ENCODE data around the gene MPZL2.

The MPZL2 gene

GRCh38 chr11:118215765-118216164, 48.3 kb downstream of the MPZL2 start:
- TF ChIP-seq, protein P1, sequence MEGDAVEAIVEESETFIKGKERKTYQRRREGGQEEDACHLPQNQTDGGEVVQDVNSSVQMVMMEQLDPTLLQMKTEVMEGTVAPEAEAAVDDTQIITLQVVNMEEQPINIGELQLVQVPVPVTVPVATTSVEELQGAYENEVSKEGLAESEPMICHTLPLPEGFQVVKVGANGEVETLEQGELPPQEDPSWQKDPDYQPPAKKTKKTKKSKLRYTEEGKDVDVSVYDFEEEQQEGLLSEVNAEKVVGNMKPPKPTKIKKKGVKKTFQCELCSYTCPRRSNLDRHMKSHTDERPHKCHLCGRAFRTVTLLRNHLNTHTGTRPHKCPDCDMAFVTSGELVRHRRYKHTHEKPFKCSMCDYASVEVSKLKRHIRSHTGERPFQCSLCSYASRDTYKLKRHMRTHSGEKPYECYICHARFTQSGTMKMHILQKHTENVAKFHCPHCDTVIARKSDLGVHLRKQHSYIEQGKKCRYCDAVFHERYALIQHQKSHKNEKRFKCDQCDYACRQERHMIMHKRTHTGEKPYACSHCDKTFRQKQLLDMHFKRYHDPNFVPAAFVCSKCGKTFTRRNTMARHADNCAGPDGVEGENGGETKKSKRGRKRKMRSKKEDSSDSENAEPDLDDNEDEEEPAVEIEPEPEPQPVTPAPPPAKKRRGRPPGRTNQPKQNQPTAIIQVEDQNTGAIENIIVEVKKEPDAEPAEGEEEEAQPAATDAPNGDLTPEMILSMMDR (IDR thresholded peaks at IDR 0.05; ENCODE audit: low read depth, low read length, missing control alignments): no peak
- in situ Hi-C loops (cut with HindIII; ENCODE audit: low sequenced_read_pairs): no loop called here
- no peak for DNase-seq (ENCODE audit: low read depth)
- H3K4me3 ChIP-seq (ENCODE audit: low read depth, low read length): no peak overlapping the region

DNA sequence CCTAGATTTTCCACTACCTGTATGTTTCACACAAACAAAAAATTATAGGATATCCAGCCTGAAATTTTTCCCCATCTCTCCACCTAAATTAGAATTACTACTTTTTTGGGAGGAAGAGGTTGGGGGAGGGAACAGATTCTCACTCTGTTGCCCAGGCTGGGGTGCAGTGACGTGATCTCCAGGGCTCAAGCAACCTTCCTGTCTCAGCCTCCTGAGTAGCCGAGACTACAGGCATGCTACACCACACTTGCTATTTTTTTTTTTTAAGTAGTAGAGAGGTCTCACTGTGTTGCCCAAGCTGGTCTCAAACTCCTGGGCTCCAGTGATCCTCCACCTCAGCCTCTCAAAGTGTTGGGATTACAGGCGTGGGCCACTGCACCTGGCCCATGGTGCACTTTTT, 48.8 kb downstream of the MPZL2 start:
- no peak overlapping the region for H3K4me3 ChIP-seq (ENCODE audit: low read depth, low read length)
- no peak for DNase-seq (ENCODE audit: low read depth)
- TF ChIP-seq, protein P1 (IDR thresholded peaks at IDR 0.05; ENCODE audit: low read depth, low read length, missing control alignments): no peak
- in situ Hi-C loops (cut with HindIII; ENCODE audit: low sequenced_read_pairs): no loop called here

- no peak for DNase-seq (ENCODE audit: low read depth)
- TF ChIP-seq, protein P1 (IDR thresholded peaks at IDR 0.05; ENCODE audit: low read depth, low read length, missing control alignments): no peak
- in situ Hi-C loops (cut with HindIII; ENCODE audit: low sequenced_read_pairs): no loop called here
- no peak overlapping the region for H3K4me3 ChIP-seq (ENCODE audit: low read depth, low read length)
These were observed 49.7 kb downstream of the MPZL2 start for GRCh38 chr11:118214210-118214914.

- in situ Hi-C loops (cut with HindIII; ENCODE audit: low sequenced_read_pairs): no loop called here
- TF ChIP-seq, protein P1 (IDR thresholded peaks at IDR 0.05; ENCODE audit: low read depth, low read length, missing control alignments): no peak
- DNase-seq (ENCODE audit: low read depth): no peak
- H3K4me3 ChIP-seq (ENCODE audit: low read depth, low read length): no peak overlapping the region
These were observed 50.3 kb downstream of the MPZL2 start for GRCh38 chr11:118213781-118214180.

GRCh38 chr11:118213201-118213600, 50.9 kb downstream of the MPZL2 start:
- in situ Hi-C loops (cut with HindIII; ENCODE audit: low sequenced_read_pairs): no loop called here
- H3K4me3 ChIP-seq (ENCODE audit: low read depth, low read length): no peak overlapping the region
- TF ChIP-seq, protein P1 (IDR thresholded peaks at IDR 0.05; ENCODE audit: low read depth, low read length, missing control alignments): no peak
- DNase-seq (ENCODE audit: low read depth): no peak

GRCh38 chr11:118212781-118213191, 51.3 kb downstream of the MPZL2 start:
- in situ Hi-C loops (cut with HindIII; ENCODE audit: low sequenced_read_pairs): no loop called here
- H3K4me3 ChIP-seq (ENCODE audit: low read depth, low read length): no peak overlapping the region
- TF ChIP-seq, protein P1 (IDR thresholded peaks at IDR 0.05; ENCODE audit: low read depth, low read length, missing control alignments): no peak
- DNase-seq (ENCODE audit: low read depth): no peak
